ENCODE measurements around the gene ABTB2. TPM values are rescaled to one million over a fixed set of nuclear protein-coding genes. Genes with fewer than 3 reads are reported as not detected.

ABTB2 gene
- total and polyA plus RNA-seq, 2 experiments from 2014 or later: 8.7 to 9.9 TPM

- no peak for DNase-seq
- Histone ChIP-seq H3K27me3 (replicated peaks; ENCODE audit: insufficient read depth) (no peaks in the 10 kb centered on the region), H3K9me2 (ENCODE audit: insufficient read depth) (no peaks in the 10 kb centered on the region), H3K9ac (no peak overlapping the region), H3K4me2 (ENCODE audit: unreplicated experiment) (no peak overlapping the region), H3K36me3 (ENCODE audit: low read depth) (no peaks in the 10 kb centered on the region), H3K79me2 (ENCODE audit: insufficient read depth) (peaks cover 60% of the 10 kb centered on the region), H2AFZ (no peak overlapping the region), H3K4me3 (no peak overlapping the region), H4K20me1 (ENCODE audit: insufficient read depth) (no peaks in the 10 kb centered on the region), H3K27ac (no peak overlapping the region), H3F3A (ENCODE audit: insufficient read depth) (peaks cover 43% of the 10 kb centered on the region), H3K4me1 (ENCODE audit: insufficient read depth) (peaks cover 66% of the 10 kb centered on the region), H3K9me3 (ENCODE audit: low read depth) (no peaks in the 10 kb centered on the region)
- in situ Hi-C loops (cut with MboI): no loop called here
- 95 to 96% methylated on average over 6 of the region's 6 CpGs for WGBS, 2 experiments (ENCODE audit: low coverage in 1 of 2, low lambda C conversion rate in 2 of 2, missing lambda C conversion rate in 2 of 2)
- TF ChIP-seq EZH2phosphoT487 (IDR thresholded peaks at IDR 0.05; ENCODE audit: insufficient read depth, low read depth): no peak
- no peak for TF ChIP-seq EZH2 (IDR thresholded peaks at IDR 0.05; ENCODE audit: insufficient read depth, poor library complexity, severe bottlenecking)
These were observed 14.1 kb downstream of the ABTB2 start for GRCh38 chr11:34343686-34344085.

DNA sequence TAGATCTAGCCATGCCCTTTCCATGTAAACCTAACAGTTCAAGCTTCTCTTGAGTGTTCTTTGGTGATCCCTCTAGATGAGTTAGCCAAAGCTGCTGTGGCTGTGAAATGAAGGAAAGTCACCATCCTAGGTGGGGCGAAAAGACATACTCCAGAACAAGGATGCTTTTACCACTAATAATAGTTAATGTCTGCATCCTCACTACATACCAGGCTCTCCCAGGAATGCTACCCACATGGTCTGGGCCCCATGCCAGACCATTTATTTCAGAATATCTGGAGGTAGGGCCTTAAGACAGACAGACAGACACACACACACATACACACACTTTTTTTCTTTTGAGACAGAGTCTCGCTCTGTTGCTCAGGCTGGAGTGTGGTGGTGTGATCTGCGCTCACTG is 14.7 kb downstream of the ABTB2 start:
- H3K9me3 ChIP-seq (ENCODE audit: low read depth): no peaks in the 10 kb centered on the region
- H3K36me3 ChIP-seq (ENCODE audit: low read depth): no peaks in the 10 kb centered on the region
- no peak overlapping the region for H2AFZ ChIP-seq
- H4K20me1 ChIP-seq (ENCODE audit: insufficient read depth): no peaks in the 10 kb centered on the region
- H3K4me2 ChIP-seq (ENCODE audit: unreplicated experiment): peak overlapping the region; percentile 27
- peak; percentile 80 for DNase-seq
- no peak overlapping the region for H3K4me3 ChIP-seq
- TF ChIP-seq EZH2phosphoT487 (IDR thresholded peaks at IDR 0.05; ENCODE audit: insufficient read depth, low read depth): no peak
- no peak for TF ChIP-seq EZH2 (IDR thresholded peaks at IDR 0.05; ENCODE audit: insufficient read depth, poor library complexity, severe bottlenecking)
- peaks cover 60% of the 10 kb centered on the region for H3K79me2 ChIP-seq (ENCODE audit: insufficient read depth)
- H3K27ac ChIP-seq: no peak overlapping the region
- H3K9ac ChIP-seq: no peak overlapping the region
- in situ Hi-C loops (cut with MboI): no loop called here
- peaks cover 61% of the 10 kb centered on the region for H3K4me1 ChIP-seq (ENCODE audit: insufficient read depth)
- H3F3A ChIP-seq (ENCODE audit: insufficient read depth): peaks cover 41% of the 10 kb centered on the region
- WGBS, 2 experiments (ENCODE audit: low coverage in 1 of 2, low lambda C conversion rate in 2 of 2, missing lambda C conversion rate in 2 of 2): 94 to 98% methylated on average over 3 of the region's 3 CpGs
- no peaks in the 10 kb centered on the region for H3K27me3 ChIP-seq (replicated peaks; ENCODE audit: insufficient read depth)
- no peaks in the 10 kb centered on the region for H3K9me2 ChIP-seq (ENCODE audit: insufficient read depth)

GRCh38 chr11:34341931-34342533 is 15.8 kb downstream of the ABTB2 start:
- Histone ChIP-seq H2AFZ (no peak overlapping the region), H3K9ac (no peak overlapping the region), H3K4me3 (no peak overlapping the region), H4K20me1 (ENCODE audit: insufficient read depth) (no peaks in the 10 kb centered on the region), H3K4me2 (ENCODE audit: unreplicated experiment) (no peak overlapping the region), H3F3A (ENCODE audit: insufficient read depth) (peaks cover 35% of the 10 kb centered on the region), H3K9me3 (ENCODE audit: low read depth) (no peaks in the 10 kb centered on the region), H3K79me2 (ENCODE audit: insufficient read depth) (peaks cover 60% of the 10 kb centered on the region), H3K9me2 (ENCODE audit: insufficient read depth) (no peaks in the 10 kb centered on the region), H3K27ac (no peak overlapping the region), H3K27me3 (replicated peaks; ENCODE audit: insufficient read depth) (no peaks in the 10 kb centered on the region), H3K36me3 (ENCODE audit: low read depth) (no peaks in the 10 kb centered on the region), H3K4me1 (ENCODE audit: insufficient read depth) (peaks cover 57% of the 10 kb centered on the region)
- in situ Hi-C loops (cut with MboI): no loop called here
- peak; percentile 36 for DNase-seq
- WGBS, 2 experiments (ENCODE audit: low coverage in 1 of 2, low lambda C conversion rate in 2 of 2, missing lambda C conversion rate in 2 of 2): 65 to 67% methylated on average over 6 of the region's 6 CpGs
- no peak for TF ChIP-seq EZH2phosphoT487 (IDR thresholded peaks at IDR 0.05; ENCODE audit: insufficient read depth, low read depth)
- no peak for TF ChIP-seq EZH2 (IDR thresholded peaks at IDR 0.05; ENCODE audit: insufficient read depth, poor library complexity, severe bottlenecking)

GRCh38 chr11:34341096-34341495 is 16.7 kb downstream of the ABTB2 start:
- Histone ChIP-seq H3K9me2 (ENCODE audit: insufficient read depth) (no peaks in the 10 kb centered on the region), H4K20me1 (ENCODE audit: insufficient read depth) (no peaks in the 10 kb centered on the region), H3F3A (ENCODE audit: insufficient read depth) (peaks cover 26% of the 10 kb centered on the region), H3K4me1 (ENCODE audit: insufficient read depth) (peaks cover 47% of the 10 kb centered on the region), H3K27ac (no peak overlapping the region), H3K79me2 (ENCODE audit: insufficient read depth) (peaks cover 66% of the 10 kb centered on the region), H3K27me3 (replicated peaks; ENCODE audit: insufficient read depth) (no peaks in the 10 kb centered on the region), H3K9ac (no peak overlapping the region), H3K36me3 (ENCODE audit: low read depth) (no peaks in the 10 kb centered on the region), H2AFZ (no peak overlapping the region), H3K9me3 (ENCODE audit: low read depth) (no peaks in the 10 kb centered on the region), H3K4me3 (no peak overlapping the region), H3K4me2 (ENCODE audit: unreplicated experiment) (no peak overlapping the region)
- 99 to 100% methylated on average over 3 of the region's 3 CpGs for WGBS, 2 experiments (ENCODE audit: low coverage in 1 of 2, low lambda C conversion rate in 2 of 2, missing lambda C conversion rate in 2 of 2)
- no peak for TF ChIP-seq EZH2 (IDR thresholded peaks at IDR 0.05; ENCODE audit: insufficient read depth, poor library complexity, severe bottlenecking)
- in situ Hi-C loops (cut with MboI): no loop called here
- no peak for DNase-seq

DNA sequence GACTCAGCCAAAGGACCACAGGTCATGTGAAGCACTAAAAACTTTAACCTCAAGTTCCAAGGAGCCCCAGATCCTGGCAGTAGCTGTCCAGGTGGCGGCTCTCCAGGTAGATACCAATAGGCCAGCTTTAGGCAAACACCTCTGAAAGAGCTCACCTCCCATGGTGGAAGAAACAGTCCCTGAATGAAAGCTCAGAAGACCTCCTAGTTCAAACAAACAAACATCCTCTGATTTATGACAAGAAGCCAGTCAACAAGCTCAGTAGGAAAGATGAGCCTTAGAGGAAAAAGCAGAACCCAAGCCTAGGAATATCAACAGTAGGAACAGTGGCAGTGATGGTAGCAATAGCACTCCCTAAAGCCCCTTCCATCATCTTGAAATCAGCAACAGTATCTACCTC is 17.2 kb downstream of the ABTB2 start:
- H3K4me1 ChIP-seq (ENCODE audit: insufficient read depth): peaks cover 43% of the 10 kb centered on the region
- H4K20me1 ChIP-seq (ENCODE audit: insufficient read depth): no peaks in the 10 kb centered on the region
- no peaks in the 10 kb centered on the region for H3K9me2 ChIP-seq (ENCODE audit: insufficient read depth)
- H3K9me3 ChIP-seq (ENCODE audit: low read depth): no peaks in the 10 kb centered on the region
- TF ChIP-seq EZH2phosphoT487 (IDR thresholded peaks at IDR 0.05; ENCODE audit: insufficient read depth, low read depth) (no peak), EZH2 (IDR thresholded peaks at IDR 0.05; ENCODE audit: insufficient read depth, poor library complexity, severe bottlenecking) (no peak)
- peaks cover 21% of the 10 kb centered on the region for H3F3A ChIP-seq (ENCODE audit: insufficient read depth)
- in situ Hi-C loops (cut with MboI): no loop called here
- no peaks in the 10 kb centered on the region for H3K36me3 ChIP-seq (ENCODE audit: low read depth)
- no peak for DNase-seq
- no peak overlapping the region for H2AFZ ChIP-seq
- H3K79me2 ChIP-seq (ENCODE audit: insufficient read depth): peaks cover 70% of the 10 kb centered on the region
- 100% methylated on average over 1 of the region's 1 CpG for WGBS, 2 experiments (ENCODE audit: low coverage in 1 of 2, low lambda C conversion rate in 2 of 2, missing lambda C conversion rate in 2 of 2)
- no peak overlapping the region for H3K4me2 ChIP-seq (ENCODE audit: unreplicated experiment)
- H3K27ac ChIP-seq: no peak overlapping the region
- H3K27me3 ChIP-seq (replicated peaks; ENCODE audit: insufficient read depth): no peaks in the 10 kb centered on the region
- no peak overlapping the region for H3K4me3 ChIP-seq
- H3K9ac ChIP-seq: no peak overlapping the region

Data from GM23248 (cell line).